ENCODE measurements around the gene ARHGAP24. TPM values are rescaled to one million over a fixed set of nuclear protein-coding genes. Genes with fewer than 3 reads are reported as not detected.

Gene ARHGAP24
- total RNA-seq, 1 experiment from 2014 or later, result 1.3 TPM

DNA sequence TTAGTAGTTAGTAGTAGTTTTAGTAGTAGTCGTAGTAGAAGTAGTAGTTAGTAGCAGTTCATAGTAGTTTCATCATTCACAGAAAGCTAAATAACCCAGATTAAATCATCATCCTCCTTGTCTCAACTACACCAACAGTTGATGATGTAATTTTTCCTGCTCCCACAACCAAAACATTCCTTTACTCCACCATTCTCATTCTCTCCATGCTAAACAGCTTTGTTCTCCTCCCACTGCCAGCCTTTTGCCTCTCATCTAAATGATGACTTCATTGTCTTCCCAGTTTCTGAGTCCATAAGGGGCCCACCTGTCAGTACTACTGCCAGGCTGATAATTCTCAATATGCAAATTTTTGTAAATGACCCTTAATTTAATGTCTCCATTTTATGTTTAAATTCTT, 68.9 kb downstream of the ARHGAP24 start:
- no peaks in the 10 kb centered on the region for H3K79me2 ChIP-seq (ENCODE audit: insufficient read depth, low read length)
- no peak overlapping the region for H3K4me2 ChIP-seq (ENCODE audit: low read length)
- POLR2A ChIA-PET, result no interaction called here
- DNase-seq (ENCODE audit: low read depth, low spot score) (no peak), ATAC-seq (no peak)
- H3K27ac ChIP-seq (ENCODE audit: low read depth, low read length), result no peak overlapping the region
- no peaks in the 10 kb centered on the region for H3K36me3 ChIP-seq (ENCODE audit: control insufficient read depth in 1 of 2, insufficient read depth in 2 of 2, low read length in 2 of 2)
- intact Hi-C loops (cut with micrococcal nuclease), result no loop called here
- no peaks in the 10 kb centered on the region for H3K9me3 ChIP-seq (ENCODE audit: control insufficient read depth in 1 of 2, insufficient read depth in 1 of 2, low read depth in 1 of 2, low read length in 2 of 2)
- CTCF ChIA-PET, result no interaction called here
- no peaks in the 10 kb centered on the region for H4K20me1 ChIP-seq (ENCODE audit: insufficient read depth)
- BruUV-seq (replicated peaks), result no TSS peak
- H3K4me3 ChIP-seq (replicated peaks in 1 of 2; ENCODE audit: low read depth in 1 of 2, low read length in 2 of 2), result no peak overlapping the region
- RAD21 ChIA-PET (ENCODE audit: low non-redundant PET in 1 of 2, low total read pairs in 2 of 2, uncharacterized antibody in 2 of 2, unreplicated experiment in 2 of 2), result no interaction called here
- H3K9ac ChIP-seq (ENCODE audit: low read length), result no peak overlapping the region
- no peaks in the 10 kb centered on the region for H3K9me2 ChIP-seq (ENCODE audit: insufficient read depth)
- no peaks in the 10 kb centered on the region for H3K4me1 ChIP-seq (ENCODE audit: control insufficient read depth in 1 of 2, insufficient read depth in 2 of 2, low read length in 2 of 2)
- TF ChIP-seq, protein P1, sequence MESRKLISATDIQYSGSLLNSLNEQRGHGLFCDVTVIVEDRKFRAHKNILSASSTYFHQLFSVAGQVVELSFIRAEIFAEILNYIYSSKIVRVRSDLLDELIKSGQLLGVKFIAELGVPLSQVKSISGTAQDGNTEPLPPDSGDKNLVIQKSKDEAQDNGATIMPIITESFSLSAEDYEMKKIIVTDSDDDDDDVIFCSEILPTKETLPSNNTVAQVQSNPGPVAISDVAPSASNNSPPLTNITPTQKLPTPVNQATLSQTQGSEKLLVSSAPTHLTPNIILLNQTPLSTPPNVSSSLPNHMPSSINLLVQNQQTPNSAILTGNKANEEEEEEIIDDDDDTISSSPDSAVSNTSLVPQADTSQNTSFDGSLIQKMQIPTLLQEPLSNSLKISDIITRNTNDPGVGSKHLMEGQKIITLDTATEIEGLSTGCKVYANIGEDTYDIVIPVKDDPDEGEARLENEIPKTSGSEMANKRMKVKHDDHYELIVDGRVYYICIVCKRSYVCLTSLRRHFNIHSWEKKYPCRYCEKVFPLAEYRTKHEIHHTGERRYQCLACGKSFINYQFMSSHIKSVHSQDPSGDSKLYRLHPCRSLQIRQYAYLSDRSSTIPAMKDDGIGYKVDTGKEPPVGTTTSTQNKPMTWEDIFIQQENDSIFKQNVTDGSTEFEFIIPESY (IDR thresholded peaks at IDR 0.05; ENCODE audit: extremely low read depth, insufficient replicate concordance, low read length), result no peak
- no peak for TF ChIP-seq CBX3 (IDR thresholded peaks at IDR 0.05; ENCODE audit: low read depth)
- no peaks in the 10 kb centered on the region for H3K27me3 ChIP-seq (ENCODE audit: insufficient read depth, low read length)
- no peak overlapping the region for H2AFZ ChIP-seq (ENCODE audit: low read depth, low read length, poor library complexity, severe bottlenecking)

DNA sequence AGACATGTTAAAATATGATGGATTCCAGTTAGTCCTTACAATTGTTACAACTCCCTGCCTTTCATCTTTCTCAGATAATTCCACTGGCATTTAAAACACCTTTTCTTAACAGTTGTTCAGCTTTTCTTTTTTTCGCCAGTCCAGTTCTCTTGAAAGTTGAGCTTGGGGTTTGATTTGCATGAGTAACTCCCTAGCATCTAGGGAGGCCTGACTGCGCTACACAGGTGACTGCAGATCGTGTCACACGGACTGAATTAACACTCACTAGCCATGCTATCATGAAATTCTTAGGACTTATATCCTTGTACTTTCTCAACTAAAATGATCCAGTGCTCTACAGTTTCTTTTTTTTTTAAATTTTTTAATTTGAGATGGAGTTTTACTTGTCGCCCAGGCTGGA, 69.8 kb downstream of the ARHGAP24 start:
- no peak for DNase-seq (ENCODE audit: low read depth, low spot score)
- TF ChIP-seq RAD21 (IDR thresholded peaks at IDR 0.05; ENCODE audit: low read depth), result no peak
- TF ChIP-seq FOSL1 (IDR thresholded peaks at IDR 0.05; ENCODE audit: low read depth), result no peak
- TF ChIP-seq POLR2A (IDR thresholded peaks at IDR 0.05; ENCODE audit: borderline replicate concordance, extremely low read depth, insufficient read depth, insufficient read length), result no peak
- no peak for TF ChIP-seq ELF1 (IDR thresholded peaks at IDR 0.05; ENCODE audit: borderline replicate concordance, low read depth)
- TF ChIP-seq, protein P2, sequence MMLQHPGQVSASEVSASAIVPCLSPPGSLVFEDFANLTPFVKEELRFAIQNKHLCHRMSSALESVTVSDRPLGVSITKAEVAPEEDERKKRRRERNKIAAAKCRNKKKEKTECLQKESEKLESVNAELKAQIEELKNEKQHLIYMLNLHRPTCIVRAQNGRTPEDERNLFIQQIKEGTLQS (IDR thresholded peaks at IDR 0.05), result no peak
- TF ChIP-seq ZFX (IDR thresholded peaks at IDR 0.05), result no peak
- no peak for TF ChIP-seq TCF7L2 (IDR thresholded peaks at IDR 0.05; ENCODE audit: borderline replicate concordance, extremely low read depth, insufficient read depth, insufficient read length)
- no peak for TF ChIP-seq ZNF274 (IDR thresholded peaks at IDR 0.05; ENCODE audit: low read depth, low read length)
- TF ChIP-seq, protein P3, sequence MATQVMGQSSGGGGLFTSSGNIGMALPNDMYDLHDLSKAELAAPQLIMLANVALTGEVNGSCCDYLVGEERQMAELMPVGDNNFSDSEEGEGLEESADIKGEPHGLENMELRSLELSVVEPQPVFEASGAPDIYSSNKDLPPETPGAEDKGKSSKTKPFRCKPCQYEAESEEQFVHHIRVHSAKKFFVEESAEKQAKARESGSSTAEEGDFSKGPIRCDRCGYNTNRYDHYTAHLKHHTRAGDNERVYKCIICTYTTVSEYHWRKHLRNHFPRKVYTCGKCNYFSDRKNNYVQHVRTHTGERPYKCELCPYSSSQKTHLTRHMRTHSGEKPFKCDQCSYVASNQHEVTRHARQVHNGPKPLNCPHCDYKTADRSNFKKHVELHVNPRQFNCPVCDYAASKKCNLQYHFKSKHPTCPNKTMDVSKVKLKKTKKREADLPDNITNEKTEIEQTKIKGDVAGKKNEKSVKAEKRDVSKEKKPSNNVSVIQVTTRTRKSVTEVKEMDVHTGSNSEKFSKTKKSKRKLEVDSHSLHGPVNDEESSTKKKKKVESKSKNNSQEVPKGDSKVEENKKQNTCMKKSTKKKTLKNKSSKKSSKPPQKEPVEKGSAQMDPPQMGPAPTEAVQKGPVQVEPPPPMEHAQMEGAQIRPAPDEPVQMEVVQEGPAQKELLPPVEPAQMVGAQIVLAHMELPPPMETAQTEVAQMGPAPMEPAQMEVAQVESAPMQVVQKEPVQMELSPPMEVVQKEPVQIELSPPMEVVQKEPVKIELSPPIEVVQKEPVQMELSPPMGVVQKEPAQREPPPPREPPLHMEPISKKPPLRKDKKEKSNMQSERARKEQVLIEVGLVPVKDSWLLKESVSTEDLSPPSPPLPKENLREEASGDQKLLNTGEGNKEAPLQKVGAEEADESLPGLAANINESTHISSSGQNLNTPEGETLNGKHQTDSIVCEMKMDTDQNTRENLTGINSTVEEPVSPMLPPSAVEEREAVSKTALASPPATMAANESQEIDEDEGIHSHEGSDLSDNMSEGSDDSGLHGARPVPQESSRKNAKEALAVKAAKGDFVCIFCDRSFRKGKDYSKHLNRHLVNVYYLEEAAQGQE (IDR thresholded peaks at IDR 0.05; ENCODE audit: low read depth), result no peak
- TF ChIP-seq, protein P4, sequence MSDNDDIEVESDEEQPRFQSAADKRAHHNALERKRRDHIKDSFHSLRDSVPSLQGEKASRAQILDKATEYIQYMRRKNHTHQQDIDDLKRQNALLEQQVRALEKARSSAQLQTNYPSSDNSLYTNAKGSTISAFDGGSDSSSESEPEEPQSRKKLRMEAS (IDR thresholded peaks at IDR 0.05), result no peak
- no peak for TF ChIP-seq CEBPB (IDR thresholded peaks at IDR 0.05; ENCODE audit: low read depth)
- TF ChIP-seq POLR2AphosphoS5 (IDR thresholded peaks at IDR 0.05; ENCODE audit: low read depth, low read length), result no peak

More for the DNA sequence above, 69.8 kb downstream of the ARHGAP24 start:
- H3K9me2 ChIP-seq (ENCODE audit: insufficient read depth), result no peaks in the 10 kb centered on the region
- H3K4me2 ChIP-seq (ENCODE audit: low read length), result no peak overlapping the region
- ATAC-seq, result no peak
- ChIA-PET RAD21 (ENCODE audit: low non-redundant PET in 1 of 2, low total read pairs in 2 of 2, uncharacterized antibody in 2 of 2, unreplicated experiment in 2 of 2) (no interaction called here), CTCF (no interaction called here), POLR2A (no interaction called here)
- no peaks in the 10 kb centered on the region for H3K79me2 ChIP-seq (ENCODE audit: insufficient read depth, low read length)
- no TSS peak for BruUV-seq (replicated peaks)
- H4K20me1 ChIP-seq (ENCODE audit: insufficient read depth), result no peaks in the 10 kb centered on the region
- no peak overlapping the region for H3K9ac ChIP-seq (ENCODE audit: low read length)
- no peak overlapping the region for H2AFZ ChIP-seq (ENCODE audit: low read depth, low read length, poor library complexity, severe bottlenecking)
- H3K27me3 ChIP-seq (ENCODE audit: insufficient read depth, low read length), result no peaks in the 10 kb centered on the region
- no peak overlapping the region for H3K4me3 ChIP-seq (replicated peaks in 1 of 2; ENCODE audit: low read depth in 1 of 2, low read length in 2 of 2)
- H3K9me3 ChIP-seq (ENCODE audit: control insufficient read depth in 1 of 2, insufficient read depth in 1 of 2, low read depth in 1 of 2, low read length in 2 of 2), result no peaks in the 10 kb centered on the region
- H3K4me1 ChIP-seq (ENCODE audit: control insufficient read depth in 1 of 2, insufficient read depth in 2 of 2, low read length in 2 of 2), result no peaks in the 10 kb centered on the region
- intact Hi-C loops (cut with micrococcal nuclease), result no loop called here
- no peaks in the 10 kb centered on the region for H3K36me3 ChIP-seq (ENCODE audit: control insufficient read depth in 1 of 2, insufficient read depth in 2 of 2, low read length in 2 of 2)
- no peak overlapping the region for H3K27ac ChIP-seq (ENCODE audit: low read depth, low read length)
